Gastroesophageal sphincter (tissue), 3 donors: ENCODE measurements around the gene METTL21A.

Source experiments
- CTCF ChIP-seq, 4 experiments: fragments of 200-600 bp in 2 of 4; fragments of 450-650 bp in 2 of 4; sonication (generic) in 1 of 4; IDR thresholded peaks; one replicate each; pipeline ENCODE4 v1.5.1; 2017 to 2019; ENCODE audit warnings: antibody characterized with exemption in 4 of 4, mild to moderate bottlenecking in 2 of 4, moderate library complexity in 2 of 4
- POLR2A ChIP-seq, 2 donors: fragments of 450-650 bp; IDR thresholded peaks; one replicate each; pipeline ENCODE4 v1.6.1; 2017; ENCODE audit warnings: antibody characterized with exemption in 2 of 2, mild to moderate bottlenecking in 2 of 2, moderate library complexity in 1 of 2

GRCh38 chr2:207571370-207571769 is 53.8 kb downstream of the METTL21A start:
- no peak for TF ChIP-seq CTCF (IDR thresholded peaks at IDR 0.05)
- no peak for TF ChIP-seq POLR2A (IDR thresholded peaks at IDR 0.05)
